NOMO-1 (cell line): ENCODE results near the gene TNFRSF18.

Experiments
- DNase-seq, 2 experiments: peaks; one replicate each; lab custom pipeline; 2025; ENCODE audit not compliant: unreplicated experiment in 2 of 2; lab: John Stamatoyannopoulos, UW

Gene TNFRSF18

GRCh38 chr1:1213345-1214265 is 7.2 kb upstream of the TNFRSF18 start, which contains the start of gene TNFRSF4:
TNFRSF4 (minus strand) TSS chr1:1214153; CDS start chr1:1214127, 26 bp downstream.
- DNase-seq, result no peak

GRCh38 chr1:1212780-1213344 is 6.5 kb upstream of the TNFRSF18 start:
- DNase-seq, result no peak

- DNase-seq, result no peak
Measured at GRCh38 chr1:1211541-1212441, 5.4 kb upstream of the TNFRSF18 start.

- no peak for DNase-seq
Measured at GRCh38 chr1:1210726-1211540, 4.5 kb upstream of the TNFRSF18 start.

GRCh38 chr1:1208713-1209433 is 2.5 kb upstream of the TNFRSF18 start:
- peak in 1 of 2 experiments; percentile 27 for DNase-seq

GRCh38 chr1:1207571-1207892 is 1.1 kb upstream of the TNFRSF18 start:
- DNase-seq, result no peak

GRCh38 chr1:1206966-1207531 is 657 bp upstream of the TNFRSF18 start:
- no peak for DNase-seq

GRCh38 chr1:1205769-1206375 is 520 bp downstream of the TNFRSF18 start:
- no peak for DNase-seq

- no peak for DNase-seq
Measured at GRCh38 chr1:1204998-1205768, 1.2 kb downstream of the TNFRSF18 start.

- DNase-seq, result no peak
Measured at GRCh38 chr1:1204425-1204920, 1.9 kb downstream of the TNFRSF18 start.

GRCh38 chr1:1203561-1204424 is 2.6 kb downstream of the TNFRSF18 start:
- no peak for DNase-seq

- no peak for DNase-seq
Measured at GRCh38 chr1:1202831-1203560, 3.4 kb downstream of the TNFRSF18 start.

GRCh38 chr1:1200876-1201810 is 5.2 kb downstream of the TNFRSF18 start:
- DNase-seq, result no peak

- DNase-seq, result no peak
Measured at GRCh38 chr1:1199961-1200875, 6.2 kb downstream of the TNFRSF18 start.
